ENCODE results near the gene ALAD. TPM values are rescaled to one million over a fixed set of nuclear protein-coding genes. Genes with fewer than 3 reads are reported as not detected.

The ALAD gene
- total and polyA plus RNA-seq, 9 of the 15 experiments (the other 6 are each of a cell fraction or from before 2014, with no cell fraction given), result 1.3 to 12.7 (median 6.8) TPM

DNA sequence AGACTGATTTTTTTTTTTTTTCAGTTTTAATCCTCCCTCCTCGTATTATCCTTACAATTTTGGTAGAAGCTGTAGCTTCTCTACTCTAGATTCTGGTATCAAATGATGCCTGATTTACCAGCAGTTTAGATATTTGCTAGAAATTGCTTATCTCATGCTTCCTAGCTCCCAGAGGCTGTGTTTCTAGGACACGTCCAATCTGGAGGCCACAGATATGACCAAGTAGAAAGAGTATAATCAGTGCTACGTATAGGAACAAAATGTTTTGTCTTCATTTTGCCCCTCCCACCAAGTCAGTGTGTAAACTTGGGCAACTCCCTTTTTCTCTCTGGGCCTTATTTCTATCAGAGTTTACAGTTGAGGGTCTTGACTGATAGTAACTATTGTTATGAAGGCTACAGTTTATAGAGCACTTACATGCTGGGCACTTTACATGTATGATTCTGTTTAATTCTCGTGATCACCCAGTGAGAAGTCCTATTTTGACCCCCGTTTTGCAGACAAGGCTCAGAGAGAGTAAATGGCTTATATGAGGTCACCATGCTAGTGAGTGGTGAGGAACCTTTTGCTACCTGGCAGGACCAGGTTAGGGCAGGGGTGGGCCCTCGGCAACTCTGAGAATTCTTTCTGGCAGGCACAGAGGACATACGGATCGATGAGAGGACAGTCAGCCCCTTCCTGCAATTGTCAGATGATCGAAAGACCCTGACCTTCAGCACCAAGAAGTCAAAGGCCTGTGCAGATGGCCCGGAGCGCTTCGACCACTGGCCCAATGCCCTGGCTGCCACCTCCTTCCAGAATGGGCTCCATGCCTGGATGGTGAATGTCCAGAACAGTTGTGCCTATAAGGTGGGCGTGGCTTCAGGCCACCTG lies 31.9 kb downstream of the ALAD start (continued):
- TF ChIP-seq, protein P1, sequence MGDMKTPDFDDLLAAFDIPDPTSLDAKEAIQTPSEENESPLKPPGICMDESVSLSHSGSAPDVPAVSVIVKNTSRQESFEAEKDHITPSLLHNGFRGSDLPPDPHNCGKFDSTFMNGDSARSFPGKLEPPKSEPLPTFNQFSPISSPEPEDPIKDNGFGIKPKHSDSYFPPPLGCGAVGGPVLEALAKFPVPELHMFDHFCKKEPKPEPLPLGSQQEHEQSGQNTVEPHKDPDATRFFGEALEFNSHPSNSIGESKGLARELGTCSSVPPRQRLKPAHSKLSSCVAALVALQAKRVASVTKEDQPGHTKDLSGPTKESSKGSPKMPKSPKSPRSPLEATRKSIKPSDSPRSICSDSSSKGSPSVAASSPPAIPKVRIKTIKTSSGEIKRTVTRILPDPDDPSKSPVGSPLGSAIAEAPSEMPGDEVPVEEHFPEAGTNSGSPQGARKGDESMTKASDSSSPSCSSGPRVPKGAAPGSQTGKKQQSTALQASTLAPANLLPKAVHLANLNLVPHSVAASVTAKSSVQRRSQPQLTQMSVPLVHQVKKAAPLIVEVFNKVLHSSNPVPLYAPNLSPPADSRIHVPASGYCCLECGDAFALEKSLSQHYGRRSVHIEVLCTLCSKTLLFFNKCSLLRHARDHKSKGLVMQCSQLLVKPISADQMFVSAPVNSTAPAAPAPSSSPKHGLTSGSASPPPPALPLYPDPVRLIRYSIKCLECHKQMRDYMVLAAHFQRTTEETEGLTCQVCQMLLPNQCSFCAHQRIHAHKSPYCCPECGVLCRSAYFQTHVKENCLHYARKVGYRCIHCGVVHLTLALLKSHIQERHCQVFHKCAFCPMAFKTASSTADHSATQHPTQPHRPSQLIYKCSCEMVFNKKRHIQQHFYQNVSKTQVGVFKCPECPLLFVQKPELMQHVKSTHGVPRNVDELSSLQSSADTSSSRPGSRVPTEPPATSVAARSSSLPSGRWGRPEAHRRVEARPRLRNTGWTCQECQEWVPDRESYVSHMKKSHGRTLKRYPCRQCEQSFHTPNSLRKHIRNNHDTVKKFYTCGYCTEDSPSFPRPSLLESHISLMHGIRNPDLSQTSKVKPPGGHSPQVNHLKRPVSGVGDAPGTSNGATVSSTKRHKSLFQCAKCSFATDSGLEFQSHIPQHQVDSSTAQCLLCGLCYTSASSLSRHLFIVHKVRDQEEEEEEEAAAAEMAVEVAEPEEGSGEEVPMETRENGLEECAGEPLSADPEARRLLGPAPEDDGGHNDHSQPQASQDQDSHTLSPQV (IDR thresholded peaks at IDR 0.05), result no peak
- no peak for TF ChIP-seq MIER1 (IDR thresholded peaks at IDR 0.05; ENCODE audit: low read depth)
- TF ChIP-seq, protein P2, sequence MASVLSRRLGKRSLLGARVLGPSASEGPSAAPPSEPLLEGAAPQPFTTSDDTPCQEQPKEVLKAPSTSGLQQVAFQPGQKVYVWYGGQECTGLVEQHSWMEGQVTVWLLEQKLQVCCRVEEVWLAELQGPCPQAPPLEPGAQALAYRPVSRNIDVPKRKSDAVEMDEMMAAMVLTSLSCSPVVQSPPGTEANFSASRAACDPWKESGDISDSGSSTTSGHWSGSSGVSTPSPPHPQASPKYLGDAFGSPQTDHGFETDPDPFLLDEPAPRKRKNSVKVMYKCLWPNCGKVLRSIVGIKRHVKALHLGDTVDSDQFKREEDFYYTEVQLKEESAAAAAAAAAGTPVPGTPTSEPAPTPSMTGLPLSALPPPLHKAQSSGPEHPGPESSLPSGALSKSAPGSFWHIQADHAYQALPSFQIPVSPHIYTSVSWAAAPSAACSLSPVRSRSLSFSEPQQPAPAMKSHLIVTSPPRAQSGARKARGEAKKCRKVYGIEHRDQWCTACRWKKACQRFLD (CRISPR knock-in tag; IDR thresholded peaks at IDR 0.05), result 0 out of 2 replicates have a peak, but pooled peaks have one; percentile 48
- TF ChIP-seq PURB (CRISPR knock-in tag; IDR thresholded peaks at IDR 0.05; ENCODE audit: low read depth), result no peak
- TF ChIP-seq EWSR1 (IDR thresholded peaks at IDR 0.05; ENCODE audit: borderline replicate concordance, low read depth, partially characterized antibody), result no peak
- TF ChIP-seq, protein P3, sequence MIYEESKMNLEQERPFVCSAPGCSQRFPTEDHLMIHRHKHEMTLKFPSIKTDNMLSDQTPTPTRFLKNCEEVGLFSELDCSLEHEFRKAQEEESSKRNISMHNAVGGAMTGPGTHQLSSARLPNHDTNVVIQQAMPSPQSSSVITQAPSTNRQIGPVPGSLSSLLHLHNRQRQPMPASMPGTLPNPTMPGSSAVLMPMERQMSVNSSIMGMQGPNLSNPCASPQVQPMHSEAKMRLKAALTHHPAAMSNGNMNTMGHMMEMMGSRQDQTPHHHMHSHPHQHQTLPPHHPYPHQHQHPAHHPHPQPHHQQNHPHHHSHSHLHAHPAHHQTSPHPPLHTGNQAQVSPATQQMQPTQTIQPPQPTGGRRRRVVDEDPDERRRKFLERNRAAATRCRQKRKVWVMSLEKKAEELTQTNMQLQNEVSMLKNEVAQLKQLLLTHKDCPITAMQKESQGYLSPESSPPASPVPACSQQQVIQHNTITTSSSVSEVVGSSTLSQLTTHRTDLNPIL (CRISPR knock-in tag; IDR thresholded peaks at IDR 0.05), result no peak
- TF ChIP-seq RBFOX2 (IDR thresholded peaks at IDR 0.05; ENCODE audit: low read depth, low read length), result no peak
- no peak for TF ChIP-seq NR2F6 (CRISPR knock-in tag; IDR thresholded peaks at IDR 0.05)
- TF ChIP-seq, protein P4, sequence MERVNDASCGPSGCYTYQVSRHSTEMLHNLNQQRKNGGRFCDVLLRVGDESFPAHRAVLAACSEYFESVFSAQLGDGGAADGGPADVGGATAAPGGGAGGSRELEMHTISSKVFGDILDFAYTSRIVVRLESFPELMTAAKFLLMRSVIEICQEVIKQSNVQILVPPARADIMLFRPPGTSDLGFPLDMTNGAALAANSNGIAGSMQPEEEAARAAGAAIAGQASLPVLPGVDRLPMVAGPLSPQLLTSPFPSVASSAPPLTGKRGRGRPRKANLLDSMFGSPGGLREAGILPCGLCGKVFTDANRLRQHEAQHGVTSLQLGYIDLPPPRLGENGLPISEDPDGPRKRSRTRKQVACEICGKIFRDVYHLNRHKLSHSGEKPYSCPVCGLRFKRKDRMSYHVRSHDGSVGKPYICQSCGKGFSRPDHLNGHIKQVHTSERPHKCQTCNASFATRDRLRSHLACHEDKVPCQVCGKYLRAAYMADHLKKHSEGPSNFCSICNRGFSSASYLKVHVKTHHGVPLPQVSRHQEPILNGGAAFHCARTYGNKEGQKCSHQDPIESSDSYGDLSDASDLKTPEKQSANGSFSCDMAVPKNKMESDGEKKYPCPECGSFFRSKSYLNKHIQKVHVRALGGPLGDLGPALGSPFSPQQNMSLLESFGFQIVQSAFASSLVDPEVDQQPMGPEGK (CRISPR knock-in tag; IDR thresholded peaks at IDR 0.05; ENCODE audit: borderline replicate concordance), result no peak
- no peak for TF ChIP-seq MXI1 (IDR thresholded peaks at IDR 0.05; ENCODE audit: low read depth, low read length)
- TF ChIP-seq SAP30 (IDR thresholded peaks at IDR 0.05; ENCODE audit: borderline replicate concordance, insufficient read depth, low read depth, low read length, poor library complexity, severe bottlenecking), result no peak
- no peak for TF ChIP-seq BDP1 (IDR thresholded peaks at IDR 0.05; ENCODE audit: insufficient read depth, insufficient read length)
